CD8-positive, alpha-beta memory T cell (primary cell): ENCODE data around the gene CHN1. TPM values are rescaled to one million over a fixed set of nuclear protein-coding genes. Genes with fewer than 3 reads are reported as not detected.

Experiments
- CTCF ChIA-PET: fragments of 350-600 bp; sonication (Branson Sonifier 250); formaldehyde crosslinking; loops from one replicate; lab custom pipeline; 2021; ENCODE audit warnings: antibody characterized with exemption; lab: Charles Lee
- POLR2A ChIA-PET: fragments of 350-600 bp; sonication (Branson Sonifier 250); formaldehyde crosslinking; loops from one replicate; lab custom pipeline; 2021; ENCODE audit warnings: antibody characterized with exemption; lab: Charles Lee
- DNase-seq, 5 donors: peaks; one replicate each; pipeline versions ENCODE4 v3.0.0 to v3.0.0-alpha.2; 2020 to 2022; ENCODE audit warnings: mixed read lengths in 1 of 5
- H3K27ac ChIP-seq: one replicate; pipeline ENCODE4 v1.7.0; 2013; ENCODE audit warnings: low read depth, mild to moderate bottlenecking, low read length, moderate library complexity
- H3K27me3 ChIP-seq: 2 replicates; pipeline ENCODE4 v1.7.0; 2013; ENCODE audit warnings: low read length, mild to moderate bottlenecking; ENCODE audit not compliant: insufficient read depth, poor library complexity, severe bottlenecking
- H3K36me3 ChIP-seq: 2 replicates; pipeline ENCODE4 v1.7.0; 2013; ENCODE audit warnings: mild to moderate bottlenecking, low read length, moderate library complexity; ENCODE audit not compliant: insufficient read depth
- H3K4me1 ChIP-seq: 2 replicates; pipeline ENCODE4 v1.7.0; 2013; ENCODE audit warnings: mild to moderate bottlenecking, low read length, moderate library complexity; ENCODE audit not compliant: insufficient read depth
- H3K4me3 ChIP-seq: 2 replicates; pipeline ENCODE4 v1.7.0; 2013; ENCODE audit warnings: mild to moderate bottlenecking, low read length
- H3K9me3 ChIP-seq: 2 replicates; pipeline ENCODE4 v1.7.0; 2013; ENCODE audit warnings: mild to moderate bottlenecking, low read length
- H3K27ac Mint-ChIP-seq, 8 donors: one replicate each; pipeline ENCODE4 v1.8.0; 2020 to 2021; ENCODE audit warnings: mixed read lengths in 8 of 8, mild to moderate bottlenecking in 6 of 8, inconsistent platforms in 3 of 8, moderate library complexity in 3 of 8
- H3K27me3 Mint-ChIP-seq, 2 donors: one replicate each; pipeline ENCODE4 v1.8.0; 2020 to 2021; ENCODE audit warnings: mixed read lengths in 2 of 2, mild to moderate bottlenecking in 1 of 2, moderate library complexity in 1 of 2
- H3K36me3 Mint-ChIP-seq, 3 donors: one replicate each; pipeline ENCODE4 v1.8.0; 2020 to 2021; ENCODE audit warnings: mixed read lengths in 3 of 3, inconsistent platforms in 1 of 3, mild to moderate bottlenecking in 1 of 3
- H3K4me1 Mint-ChIP-seq, 3 donors: one replicate each; pipeline ENCODE4 v1.8.0; 2020 to 2021; ENCODE audit warnings: mixed read lengths in 3 of 3, inconsistent platforms in 1 of 3, mild to moderate bottlenecking in 1 of 3
- H3K4me3 Mint-ChIP-seq, 7 donors: one replicate each; pipeline ENCODE4 v1.8.0; 2020 to 2021; ENCODE audit warnings: mixed read lengths in 7 of 7, mild to moderate bottlenecking in 6 of 7, moderate library complexity in 4 of 7, inconsistent platforms in 2 of 7
- H3K9me3 Mint-ChIP-seq, 5 donors: one replicate each; pipeline ENCODE4 v1.8.0; 2020 to 2022; ENCODE audit warnings: mixed read lengths in 5 of 5, mild to moderate bottlenecking in 3 of 5, moderate library complexity in 2 of 5, inconsistent platforms in 1 of 5
- polyA plus RNA-seq: library from polyadenylated mRNA; unstranded; fragments of 300-500 nt; fragmentation: Illumina TruSeq; gene quantifications from one replicate; pipeline ENCODE4 v1.2.3, GENCODE V29; 2021
- total RNA-seq, 2 experiments: library from RNA; stranded (reverse); gene quantifications; one replicate each; pipeline ENCODE4 v1.2.3, GENCODE V29; 2021

Gene CHN1
- total and polyA plus RNA-seq, 3 experiments from 2014 or later: 13.1 to 22.1 (median 18.4) TPM

DNA sequence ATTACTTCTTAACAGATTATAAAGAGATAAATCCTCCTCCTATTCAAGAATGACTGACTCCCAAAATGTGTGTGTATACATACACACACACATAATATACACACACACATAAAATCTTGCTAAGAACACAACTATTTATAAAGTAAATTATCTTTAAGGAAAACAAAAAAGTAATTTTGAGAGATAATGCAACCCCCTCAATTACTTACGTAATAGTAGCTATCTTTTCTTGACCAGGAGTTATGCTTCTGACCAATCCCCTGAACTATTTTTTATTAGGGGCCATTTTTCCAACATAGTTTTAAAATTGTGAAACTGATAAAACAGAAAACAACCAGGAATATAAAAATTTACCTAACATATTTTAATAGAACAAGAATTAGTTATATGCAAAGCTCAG lies 127.9 kb downstream of the CHN1 start:
- H3K27ac ChIP-seq: no peak overlapping the region
- no peak overlapping the region for H3K27ac Mint-ChIP-seq
- DNase-seq: no peak
- H3K36me3 ChIP-seq: no peaks in the 10 kb centered on the region
- no peaks in the 10 kb centered on the region for H3K4me1 ChIP-seq
- no peaks in the 10 kb centered on the region for H3K9me3 Mint-ChIP-seq
- no peaks in the 10 kb centered on the region for H3K4me1 Mint-ChIP-seq
- no peaks in the 10 kb centered on the region for H3K27me3 ChIP-seq
- CTCF ChIA-PET: no interaction called here
- H3K4me3 Mint-ChIP-seq: no peak overlapping the region
- H3K4me3 ChIP-seq: no peak overlapping the region
- H3K27me3 Mint-ChIP-seq: peaks cover 0 to 2% of the 10 kb centered on the region in 2 donors
- H3K9me3 ChIP-seq: no peaks in the 10 kb centered on the region
- H3K36me3 Mint-ChIP-seq: no peaks in the 10 kb centered on the region
- POLR2A ChIA-PET: no interaction called here

GRCh38 chr2:174874085-174874484 lies 131.1 kb downstream of the CHN1 start:
- H3K27me3 ChIP-seq: no peaks in the 10 kb centered on the region
- H3K27ac ChIP-seq: no peak overlapping the region
- H3K36me3 ChIP-seq: no peaks in the 10 kb centered on the region
- no peaks in the 10 kb centered on the region for H3K9me3 ChIP-seq
- no peaks in the 10 kb centered on the region for H3K9me3 Mint-ChIP-seq
- H3K4me1 ChIP-seq: no peaks in the 10 kb centered on the region
- H3K4me3 ChIP-seq: no peak overlapping the region
- no peak for DNase-seq
- H3K27me3 Mint-ChIP-seq: peaks cover 0 to 2% of the 10 kb centered on the region in 2 donors
- H3K36me3 Mint-ChIP-seq: peaks cover 0 to 5% (median 0%) of the 10 kb centered on the region in 3 donors
- no peak overlapping the region for H3K27ac Mint-ChIP-seq
- POLR2A ChIA-PET: no interaction called here
- H3K4me1 Mint-ChIP-seq: no peaks in the 10 kb centered on the region
- H3K4me3 Mint-ChIP-seq: no peak overlapping the region
- CTCF ChIA-PET: no interaction called here

DNA sequence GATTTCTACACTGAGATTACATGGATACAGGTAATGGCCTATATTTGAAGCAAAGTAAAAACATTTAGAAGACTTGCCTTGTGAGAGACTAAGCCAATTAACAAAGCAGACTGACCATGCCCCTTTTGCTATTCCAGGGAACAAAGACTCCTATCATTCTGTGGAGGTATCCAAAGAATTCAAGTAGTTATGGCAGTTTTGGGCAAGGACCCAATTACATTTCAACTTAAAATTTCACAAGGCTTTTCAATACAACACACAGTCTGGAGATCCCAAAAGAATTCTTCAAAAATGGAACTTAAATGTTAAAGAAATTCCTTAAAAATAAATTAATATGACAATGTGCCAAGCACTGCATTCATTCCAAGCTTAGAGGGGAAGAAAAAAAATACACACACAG lies 131.7 kb downstream of the CHN1 start:
- no peaks in the 10 kb centered on the region for H3K4me1 Mint-ChIP-seq
- no peak overlapping the region for H3K4me3 Mint-ChIP-seq
- Histone ChIP-seq H3K36me3 (no peaks in the 10 kb centered on the region), H3K9me3 (no peaks in the 10 kb centered on the region), H3K4me1 (no peaks in the 10 kb centered on the region), H3K27me3 (no peaks in the 10 kb centered on the region), H3K4me3 (no peak overlapping the region), H3K27ac (no peak overlapping the region)
- peaks cover 0 to 5% (median 0%) of the 10 kb centered on the region in 3 donors for H3K36me3 Mint-ChIP-seq
- POLR2A ChIA-PET: no interaction called here
- CTCF ChIA-PET: no interaction called here
- no peaks in the 10 kb centered on the region for H3K9me3 Mint-ChIP-seq
- no peak for DNase-seq
- H3K27ac Mint-ChIP-seq: no peak overlapping the region
- H3K27me3 Mint-ChIP-seq: peaks cover 0 to 2% of the 10 kb centered on the region in 2 donors

DNA sequence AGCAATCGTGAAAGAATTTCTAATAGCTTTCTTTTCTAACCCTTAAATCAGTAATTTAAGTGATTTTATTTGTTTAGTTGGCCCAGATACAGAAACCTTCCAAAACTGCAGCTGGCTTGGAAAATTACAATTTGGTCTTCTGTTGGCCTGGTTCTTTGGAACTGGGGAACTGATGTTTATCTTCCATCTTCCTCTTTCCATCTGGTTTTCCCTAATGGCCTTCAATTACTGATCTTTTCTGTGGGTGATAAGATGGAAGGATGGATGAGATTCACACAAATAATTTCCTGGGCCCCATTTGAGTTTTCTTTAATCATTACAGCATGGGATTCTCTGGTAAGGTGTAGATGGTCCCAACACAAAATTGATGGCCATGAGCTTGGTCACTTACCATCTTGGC lies 134.4 kb downstream of the CHN1 start:
- Histone ChIP-seq H3K36me3 (no peaks in the 10 kb centered on the region), H3K27ac (no peak overlapping the region), H3K27me3 (no peaks in the 10 kb centered on the region), H3K4me1 (no peaks in the 10 kb centered on the region), H3K4me3 (no peak overlapping the region), H3K9me3 (no peaks in the 10 kb centered on the region)
- POLR2A ChIA-PET: no interaction called here
- Mint-ChIP-seq H3K4me1 (no peaks in the 10 kb centered on the region), H3K27ac (no peak overlapping the region), H3K9me3 (no peaks in the 10 kb centered on the region), H3K27me3 (no peaks in the 10 kb centered on the region), H3K36me3 (peaks cover 0 to 5% (median 0%) of the 10 kb centered on the region in 3 donors), H3K4me3 (no peak overlapping the region)
- CTCF ChIA-PET: no interaction called here
- no peak for DNase-seq

DNA sequence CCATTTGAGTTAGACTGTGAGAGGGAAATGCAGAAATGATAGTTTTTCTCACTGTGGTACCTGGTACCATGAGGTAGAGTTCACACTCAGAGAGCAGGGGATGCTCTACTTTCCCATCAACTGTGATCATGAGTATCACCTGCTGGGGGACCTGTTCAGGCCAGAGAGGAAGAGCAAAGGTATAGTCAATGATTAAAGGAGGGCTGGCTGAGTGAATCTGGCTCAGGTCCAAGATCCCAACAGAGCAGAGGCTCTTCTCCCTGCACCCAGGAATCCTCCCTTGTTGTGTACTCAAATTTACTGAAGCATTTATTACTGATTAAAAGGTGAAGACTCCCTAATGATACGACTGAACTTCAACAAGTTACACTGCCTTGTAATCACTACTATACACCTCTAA lies 136.3 kb downstream of the CHN1 start:
- Mint-ChIP-seq H3K36me3 (peaks cover 0 to 5% (median 0%) of the 10 kb centered on the region in 3 donors), H3K27me3 (no peaks in the 10 kb centered on the region), H3K9me3 (no peaks in the 10 kb centered on the region), H3K4me3 (no peak overlapping the region), H3K4me1 (no peaks in the 10 kb centered on the region), H3K27ac (no peak overlapping the region)
- H3K4me1 ChIP-seq: no peaks in the 10 kb centered on the region
- H3K27me3 ChIP-seq: no peaks in the 10 kb centered on the region
- no peak overlapping the region for H3K27ac ChIP-seq
- ChIA-PET CTCF (no interaction called here), POLR2A (no interaction called here)
- no peaks in the 10 kb centered on the region for H3K9me3 ChIP-seq
- DNase-seq: no peak
- H3K36me3 ChIP-seq: no peaks in the 10 kb centered on the region
- H3K4me3 ChIP-seq: no peak overlapping the region

- Histone ChIP-seq H3K4me3 (no peak overlapping the region), H3K27me3 (no peaks in the 10 kb centered on the region), H3K27ac (no peak overlapping the region), H3K9me3 (no peaks in the 10 kb centered on the region), H3K36me3 (no peaks in the 10 kb centered on the region), H3K4me1 (no peaks in the 10 kb centered on the region)
- ChIA-PET CTCF (no interaction called here), POLR2A (no interaction called here)
- no peak for DNase-seq
- H3K27me3 Mint-ChIP-seq: no peaks in the 10 kb centered on the region
- H3K4me3 Mint-ChIP-seq: no peak overlapping the region
- H3K4me1 Mint-ChIP-seq: no peaks in the 10 kb centered on the region
- no peak overlapping the region for H3K27ac Mint-ChIP-seq
- H3K9me3 Mint-ChIP-seq: no peaks in the 10 kb centered on the region
- peaks cover 0 to 5% (median 0%) of the 10 kb centered on the region in 3 donors for H3K36me3 Mint-ChIP-seq
These were observed 138.8 kb downstream of the CHN1 start for GRCh38 chr2:174866421-174866820.

GRCh38 chr2:174863183-174863582 lies 142.0 kb downstream of the CHN1 start:
- no peaks in the 10 kb centered on the region for H3K27me3 Mint-ChIP-seq
- H3K36me3 Mint-ChIP-seq: no peaks in the 10 kb centered on the region
- no peaks in the 10 kb centered on the region for H3K4me1 ChIP-seq
- no peak overlapping the region for H3K4me3 Mint-ChIP-seq
- no peaks in the 10 kb centered on the region for H3K36me3 ChIP-seq
- no peaks in the 10 kb centered on the region for H3K4me1 Mint-ChIP-seq
- ChIA-PET CTCF (no interaction called here), POLR2A (no interaction called here)
- H3K27me3 ChIP-seq: no peaks in the 10 kb centered on the region
- H3K27ac ChIP-seq: no peak overlapping the region
- no peak for DNase-seq
- no peak overlapping the region for H3K27ac Mint-ChIP-seq
- H3K4me3 ChIP-seq: no peak overlapping the region
- H3K9me3 Mint-ChIP-seq: no peaks in the 10 kb centered on the region
- H3K9me3 ChIP-seq: no peaks in the 10 kb centered on the region

GRCh38 chr2:174859563-174860169 lies 145.5 kb downstream of the CHN1 start:
- no peaks in the 10 kb centered on the region for H3K9me3 Mint-ChIP-seq
- no peak overlapping the region for H3K4me3 ChIP-seq
- no peak overlapping the region for H3K27ac ChIP-seq
- ChIA-PET POLR2A (no interaction called here), CTCF (no interaction called here)
- H3K36me3 ChIP-seq: no peaks in the 10 kb centered on the region
- no peaks in the 10 kb centered on the region for H3K27me3 Mint-ChIP-seq
- no peaks in the 10 kb centered on the region for H3K27me3 ChIP-seq
- DNase-seq: no peak
- no peaks in the 10 kb centered on the region for H3K9me3 ChIP-seq
- no peaks in the 10 kb centered on the region for H3K4me1 Mint-ChIP-seq
- H3K36me3 Mint-ChIP-seq: no peaks in the 10 kb centered on the region
- H3K27ac Mint-ChIP-seq: no peak overlapping the region
- H3K4me1 ChIP-seq: no peaks in the 10 kb centered on the region
- H3K4me3 Mint-ChIP-seq: no peak overlapping the region
